ENCODE data around the gene ZNFX1. TPM values are rescaled to one million over a fixed set of nuclear protein-coding genes. Genes with fewer than 3 reads are reported as not detected.

ZNFX1 gene
- total RNA-seq, 1 experiment from 2014 or later: 11.0 TPM

- TF ChIP-seq, protein P1, sequence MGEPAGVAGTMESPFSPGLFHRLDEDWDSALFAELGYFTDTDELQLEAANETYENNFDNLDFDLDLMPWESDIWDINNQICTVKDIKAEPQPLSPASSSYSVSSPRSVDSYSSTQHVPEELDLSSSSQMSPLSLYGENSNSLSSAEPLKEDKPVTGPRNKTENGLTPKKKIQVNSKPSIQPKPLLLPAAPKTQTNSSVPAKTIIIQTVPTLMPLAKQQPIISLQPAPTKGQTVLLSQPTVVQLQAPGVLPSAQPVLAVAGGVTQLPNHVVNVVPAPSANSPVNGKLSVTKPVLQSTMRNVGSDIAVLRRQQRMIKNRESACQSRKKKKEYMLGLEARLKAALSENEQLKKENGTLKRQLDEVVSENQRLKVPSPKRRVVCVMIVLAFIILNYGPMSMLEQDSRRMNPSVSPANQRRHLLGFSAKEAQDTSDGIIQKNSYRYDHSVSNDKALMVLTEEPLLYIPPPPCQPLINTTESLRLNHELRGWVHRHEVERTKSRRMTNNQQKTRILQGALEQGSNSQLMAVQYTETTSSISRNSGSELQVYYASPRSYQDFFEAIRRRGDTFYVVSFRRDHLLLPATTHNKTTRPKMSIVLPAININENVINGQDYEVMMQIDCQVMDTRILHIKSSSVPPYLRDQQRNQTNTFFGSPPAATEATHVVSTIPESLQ (CRISPR knock-in tag; IDR thresholded peaks at IDR 0.05): no peak
- TF ChIP-seq, protein P2, sequence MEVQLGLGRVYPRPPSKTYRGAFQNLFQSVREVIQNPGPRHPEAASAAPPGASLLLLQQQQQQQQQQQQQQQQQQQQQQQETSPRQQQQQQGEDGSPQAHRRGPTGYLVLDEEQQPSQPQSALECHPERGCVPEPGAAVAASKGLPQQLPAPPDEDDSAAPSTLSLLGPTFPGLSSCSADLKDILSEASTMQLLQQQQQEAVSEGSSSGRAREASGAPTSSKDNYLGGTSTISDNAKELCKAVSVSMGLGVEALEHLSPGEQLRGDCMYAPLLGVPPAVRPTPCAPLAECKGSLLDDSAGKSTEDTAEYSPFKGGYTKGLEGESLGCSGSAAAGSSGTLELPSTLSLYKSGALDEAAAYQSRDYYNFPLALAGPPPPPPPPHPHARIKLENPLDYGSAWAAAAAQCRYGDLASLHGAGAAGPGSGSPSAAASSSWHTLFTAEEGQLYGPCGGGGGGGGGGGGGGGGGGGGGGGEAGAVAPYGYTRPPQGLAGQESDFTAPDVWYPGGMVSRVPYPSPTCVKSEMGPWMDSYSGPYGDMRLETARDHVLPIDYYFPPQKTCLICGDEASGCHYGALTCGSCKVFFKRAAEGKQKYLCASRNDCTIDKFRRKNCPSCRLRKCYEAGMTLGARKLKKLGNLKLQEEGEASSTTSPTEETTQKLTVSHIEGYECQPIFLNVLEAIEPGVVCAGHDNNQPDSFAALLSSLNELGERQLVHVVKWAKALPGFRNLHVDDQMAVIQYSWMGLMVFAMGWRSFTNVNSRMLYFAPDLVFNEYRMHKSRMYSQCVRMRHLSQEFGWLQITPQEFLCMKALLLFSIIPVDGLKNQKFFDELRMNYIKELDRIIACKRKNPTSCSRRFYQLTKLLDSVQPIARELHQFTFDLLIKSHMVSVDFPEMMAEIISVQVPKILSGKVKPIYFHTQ (CRISPR knock-in tag; IDR thresholded peaks at IDR 0.05): no peak
- TF ChIP-seq ZBTB21 (CRISPR knock-in tag; IDR thresholded peaks at IDR 0.05; ENCODE audit: borderline replicate concordance) (no peak), GTF2I (CRISPR knock-in tag; conservative IDR thresholded peaks at IDR 0.05) (no peak), ZNF281 (CRISPR knock-in tag; IDR thresholded peaks at IDR 0.05) (no peak)
- TF ChIP-seq, protein P3, sequence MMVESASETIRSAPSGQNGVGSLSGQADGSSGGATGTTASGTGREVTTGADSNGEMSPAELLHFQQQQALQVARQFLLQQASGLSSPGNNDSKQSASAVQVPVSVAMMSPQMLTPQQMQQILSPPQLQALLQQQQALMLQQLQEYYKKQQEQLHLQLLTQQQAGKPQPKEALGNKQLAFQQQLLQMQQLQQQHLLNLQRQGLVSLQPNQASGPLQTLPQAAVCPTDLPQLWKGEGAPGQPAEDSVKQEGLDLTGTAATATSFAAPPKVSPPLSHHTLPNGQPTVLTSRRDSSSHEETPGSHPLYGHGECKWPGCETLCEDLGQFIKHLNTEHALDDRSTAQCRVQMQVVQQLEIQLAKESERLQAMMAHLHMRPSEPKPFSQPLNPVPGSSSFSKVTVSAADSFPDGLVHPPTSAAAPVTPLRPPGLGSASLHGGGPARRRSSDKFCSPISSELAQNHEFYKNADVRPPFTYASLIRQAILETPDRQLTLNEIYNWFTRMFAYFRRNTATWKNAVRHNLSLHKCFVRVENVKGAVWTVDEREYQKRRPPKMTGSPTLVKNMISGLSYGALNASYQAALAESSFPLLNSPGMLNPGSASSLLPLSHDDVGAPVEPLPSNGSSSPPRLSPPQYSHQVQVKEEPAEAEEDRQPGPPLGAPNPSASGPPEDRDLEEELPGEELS (CRISPR knock-in tag; IDR thresholded peaks at IDR 0.05): no peak
These were observed 29.2 kb upstream of the ZNFX1 start (continued) for GRCh38 chr20:49306903-49307620.

GRCh38 chr20:49303065-49303552 is 25.3 kb upstream of the ZNFX1 start:
- ChIA-PET POLR2A (interaction anchor here (0.7 kb wide), 1 partner anchor 25 kb away, joined by 3 read pairs; the partner anchor contains the start of gene ZNFX1), CTCF (interaction anchor here (0.8 to 1.1 kb wide), 2 partner anchors 15 to 17 kb away, joined by 4 to 7 read pairs; no protein-coding TSS in a partner anchor)
- H3K36me3 Mint-ChIP-seq: no peaks in the 10 kb centered on the region
- H3K4me1 Mint-ChIP-seq: peaks cover 10% of the 10 kb centered on the region
- no peak overlapping the region for H3K27ac Mint-ChIP-seq
- H3K9me3 Mint-ChIP-seq: no peaks in the 10 kb centered on the region
- no peak overlapping the region for H3K4me3 Mint-ChIP-seq
- ATAC-seq: no peak
- DNase-seq (ENCODE audit: low spot score): no peak
- no peaks in the 10 kb centered on the region; the same call in 1 of the 2 replicates for H3K27me3 Mint-ChIP-seq (ENCODE audit: low read depth)
- TF ChIP-seq ZBTB21 (CRISPR knock-in tag; IDR thresholded peaks at IDR 0.05; ENCODE audit: borderline replicate concordance) (no peak), STAT6 (CRISPR knock-in tag; conservative IDR thresholded peaks at IDR 0.05; ENCODE audit: low read depth) (no peak), KAT7 (CRISPR knock-in tag; IDR thresholded peaks at IDR 0.05; ENCODE audit: borderline replicate concordance) (no peak), ZNF317 (CRISPR knock-in tag; IDR thresholded peaks at IDR 0.05; ENCODE audit: borderline replicate concordance, low read depth) (no peak), SOX15 (CRISPR knock-in tag; IDR thresholded peaks at IDR 0.05) (no peak), ETV6 (CRISPR knock-in tag; IDR thresholded peaks at IDR 0.05) (no peak), ESRRA (CRISPR knock-in tag; IDR thresholded peaks at IDR 0.05; ENCODE audit: borderline replicate concordance) (no peak), ZNF138 (CRISPR knock-in tag; conservative IDR thresholded peaks at IDR 0.05) (no peak)
- TF ChIP-seq, protein P4, sequence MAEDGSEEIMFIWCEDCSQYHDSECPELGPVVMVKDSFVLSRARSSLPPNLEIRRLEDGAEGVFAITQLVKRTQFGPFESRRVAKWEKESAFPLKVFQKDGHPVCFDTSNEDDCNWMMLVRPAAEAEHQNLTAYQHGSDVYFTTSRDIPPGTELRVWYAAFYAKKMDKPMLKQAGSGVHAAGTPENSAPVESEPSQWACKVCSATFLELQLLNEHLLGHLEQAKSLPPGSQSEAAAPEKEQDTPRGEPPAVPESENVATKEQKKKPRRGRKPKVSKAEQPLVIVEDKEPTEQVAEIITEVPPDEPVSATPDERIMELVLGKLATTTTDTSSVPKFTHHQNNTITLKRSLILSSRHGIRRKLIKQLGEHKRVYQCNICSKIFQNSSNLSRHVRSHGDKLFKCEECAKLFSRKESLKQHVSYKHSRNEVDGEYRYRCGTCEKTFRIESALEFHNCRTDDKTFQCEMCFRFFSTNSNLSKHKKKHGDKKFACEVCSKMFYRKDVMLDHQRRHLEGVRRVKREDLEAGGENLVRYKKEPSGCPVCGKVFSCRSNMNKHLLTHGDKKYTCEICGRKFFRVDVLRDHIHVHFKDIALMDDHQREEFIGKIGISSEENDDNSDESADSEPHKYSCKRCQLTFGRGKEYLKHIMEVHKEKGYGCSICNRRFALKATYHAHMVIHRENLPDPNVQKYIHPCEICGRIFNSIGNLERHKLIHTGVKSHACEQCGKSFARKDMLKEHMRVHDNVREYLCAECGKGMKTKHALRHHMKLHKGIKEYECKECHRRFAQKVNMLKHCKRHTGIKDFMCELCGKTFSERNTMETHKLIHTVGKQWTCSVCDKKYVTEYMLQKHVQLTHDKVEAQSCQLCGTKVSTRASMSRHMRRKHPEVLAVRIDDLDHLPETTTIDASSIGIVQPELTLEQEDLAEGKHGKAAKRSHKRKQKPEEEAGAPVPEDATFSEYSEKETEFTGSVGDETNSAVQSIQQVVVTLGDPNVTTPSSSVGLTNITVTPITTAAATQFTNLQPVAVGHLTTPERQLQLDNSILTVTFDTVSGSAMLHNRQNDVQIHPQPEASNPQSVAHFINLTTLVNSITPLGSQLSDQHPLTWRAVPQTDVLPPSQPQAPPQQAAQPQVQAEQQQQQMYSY (CRISPR knock-in tag; IDR thresholded peaks at IDR 0.05): no peak
- TF ChIP-seq, protein P2 (CRISPR knock-in tag; IDR thresholded peaks at IDR 0.05): no peak

All from WTC11 (cell line).